Left lung (tissue), 10 donors: Measurements from ENCODE around the gene CCDC27. TPM values are rescaled to one million over a fixed set of nuclear protein-coding genes. Genes with fewer than 3 reads are reported as not detected.
A peak's percentile ranks its signal among the peaks of the same experiment; 100 is the strongest.
"Not testable (repeated sequence)": the region's sequence is repeated elsewhere in the genome, so short reads cannot be mapped to it uniquely, and the experiment has no call there.

Source experiments
- ATAC-seq: fragments of 200-7000 bp; cut with Tn5 transposase; one replicate; pipeline ENCODE4 v1.9.1; 2020; ENCODE audit warnings: moderate library complexity
- DNase-seq, 4 donors: peaks; one replicate each; pipeline ENCODE4 v3.0.0-alpha.2; 2013 to 2020
- H3K27ac ChIP-seq, 2 donors: fragments of 200-600 bp; sonication (generic) in 1 of 2; one replicate each; pipeline versions ENCODE4 v1.5.0 to v1.8.0; 2020 to 2021
- H3K27me3 ChIP-seq, 2 donors: fragments of 200-600 bp; sonication (generic) in 1 of 2; one replicate each; pipeline versions ENCODE4 v1.5.0 to v1.8.0; 2020 to 2021
- H3K36me3 ChIP-seq, 2 donors: fragments of 200-600 bp; sonication (generic) in 1 of 2; one replicate each; pipeline versions ENCODE4 v1.5.0 to v1.8.0; 2020 to 2021
- H3K4me1 ChIP-seq, 2 donors: fragments of 200-600 bp; one replicate each; pipeline ENCODE4 v1.8.0; 2021
- H3K4me3 ChIP-seq, 2 donors: fragments of 200-600 bp; sonication (generic) in 1 of 2; one replicate each; pipeline versions ENCODE4 v1.5.0 to v1.8.0; 2020 to 2021; ENCODE audit warnings: mild to moderate bottlenecking in 1 of 2
- H3K9me3 ChIP-seq, 2 donors: fragments of 200-600 bp; sonication (generic) in 1 of 2; one replicate each; pipeline versions ENCODE4 v1.5.0 to v1.8.0; 2020 to 2021
- intact Hi-C, 2 donors: fragments of 100-400 bp; cut with DNase I; formaldehyde crosslinking; loops; one replicate each; pipeline versions ENCODE4 v1.11.2 to v1.14.2; 2022
- polyA plus RNA-seq, 6 donors: library from polyadenylated mRNA; unstranded; fragments of 120-200 nt; gene quantifications; one replicate each; pipeline ENCODE4 v1.2.1, GENCODE V29; 2013; ENCODE audit not compliant: insufficient read length in 6 of 6
- total RNA-seq, 2 donors: library from RNA; stranded (reverse); fragmentation: NEBNext Ultra II Directional; extraction: Animal tissue kit (Norgen Biotek cat#: 25700); gene quantifications; one replicate each; pipeline ENCODE4 v1.2.1, GENCODE V29; 2021
- TF ChIP-seq, protein P1 (sequence below), 2 donors: fragments of 200-600 bp; sonication (generic) in 1 of 2; IDR thresholded peaks; one replicate each; pipeline versions ENCODE4 v1.5.0 to v1.8.0; 2021; ENCODE audit warnings: antibody characterized with exemption in 2 of 2
- donor health status: DM: no; HTN: yes; CAD: no.
- donor health status: DM: no; HTN: no; CAD: no.

CCDC27 gene
- total and polyA plus RNA-seq, 8 donors, result 0.17 to 0.31 (median 0.25) TPM; not detected in 2

DNA sequence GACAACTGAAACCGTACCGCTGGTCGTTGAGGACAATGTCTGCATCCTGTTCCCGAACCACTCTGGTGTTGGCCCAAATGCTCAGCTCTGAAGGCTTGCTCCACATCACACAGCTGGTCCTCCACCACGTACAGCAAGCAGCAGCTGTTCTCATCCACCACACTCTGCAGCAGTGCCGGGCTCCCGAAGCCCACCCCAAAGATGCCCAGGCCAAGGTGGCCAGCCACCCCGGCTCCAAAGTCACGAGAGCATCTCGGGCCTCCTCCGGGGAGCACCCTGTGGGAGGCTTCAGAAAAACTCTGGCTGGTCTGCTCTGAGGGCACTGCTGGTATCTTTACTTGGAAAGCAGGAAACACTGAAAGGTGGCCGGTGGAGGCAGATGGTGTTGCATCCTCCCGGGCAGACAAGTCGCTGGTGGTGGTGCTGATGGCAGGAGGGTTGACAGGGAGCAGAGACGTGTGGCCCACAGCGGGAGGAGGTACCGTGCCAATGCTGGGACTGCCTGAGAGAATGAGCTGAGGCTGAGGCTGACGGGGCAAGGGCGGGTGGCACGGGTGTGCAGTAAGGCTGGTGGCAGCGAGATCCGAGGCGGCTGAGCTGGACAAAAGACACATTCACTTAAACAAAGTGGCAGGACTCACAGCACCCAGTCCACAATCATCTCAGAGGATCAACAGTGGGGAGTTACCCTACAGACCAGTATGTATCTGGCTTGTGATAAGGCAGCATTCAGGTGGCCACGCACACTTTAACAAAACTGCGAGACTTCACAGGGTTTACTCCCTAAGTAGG is 6.5 kb upstream of the CCDC27 start:
- Histone ChIP-seq H3K27ac (peak overlapping the region in 1 of 2 donors; percentile 67), H3K4me3 (peak overlapping the region in 1 of 2 donors; percentile 78), H3K4me1 (peaks cover 6 to 32% of the 10 kb centered on the region in 2 donors), H3K9me3 (no peaks in the 10 kb centered on the region), H3K36me3 (peaks cover 0 to 24% of the 10 kb centered on the region in 2 donors), H3K27me3 (peaks cover 0 to 5% of the 10 kb centered on the region in 2 donors)
- TF ChIP-seq, protein P1, sequence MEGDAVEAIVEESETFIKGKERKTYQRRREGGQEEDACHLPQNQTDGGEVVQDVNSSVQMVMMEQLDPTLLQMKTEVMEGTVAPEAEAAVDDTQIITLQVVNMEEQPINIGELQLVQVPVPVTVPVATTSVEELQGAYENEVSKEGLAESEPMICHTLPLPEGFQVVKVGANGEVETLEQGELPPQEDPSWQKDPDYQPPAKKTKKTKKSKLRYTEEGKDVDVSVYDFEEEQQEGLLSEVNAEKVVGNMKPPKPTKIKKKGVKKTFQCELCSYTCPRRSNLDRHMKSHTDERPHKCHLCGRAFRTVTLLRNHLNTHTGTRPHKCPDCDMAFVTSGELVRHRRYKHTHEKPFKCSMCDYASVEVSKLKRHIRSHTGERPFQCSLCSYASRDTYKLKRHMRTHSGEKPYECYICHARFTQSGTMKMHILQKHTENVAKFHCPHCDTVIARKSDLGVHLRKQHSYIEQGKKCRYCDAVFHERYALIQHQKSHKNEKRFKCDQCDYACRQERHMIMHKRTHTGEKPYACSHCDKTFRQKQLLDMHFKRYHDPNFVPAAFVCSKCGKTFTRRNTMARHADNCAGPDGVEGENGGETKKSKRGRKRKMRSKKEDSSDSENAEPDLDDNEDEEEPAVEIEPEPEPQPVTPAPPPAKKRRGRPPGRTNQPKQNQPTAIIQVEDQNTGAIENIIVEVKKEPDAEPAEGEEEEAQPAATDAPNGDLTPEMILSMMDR (IDR thresholded peaks at IDR 0.05), result no peak
- DNase-seq, result peak in 1 of 4 donors; percentile 61
- intact Hi-C loops, result no loop called here
- ATAC-seq, result no peak

DNA sequence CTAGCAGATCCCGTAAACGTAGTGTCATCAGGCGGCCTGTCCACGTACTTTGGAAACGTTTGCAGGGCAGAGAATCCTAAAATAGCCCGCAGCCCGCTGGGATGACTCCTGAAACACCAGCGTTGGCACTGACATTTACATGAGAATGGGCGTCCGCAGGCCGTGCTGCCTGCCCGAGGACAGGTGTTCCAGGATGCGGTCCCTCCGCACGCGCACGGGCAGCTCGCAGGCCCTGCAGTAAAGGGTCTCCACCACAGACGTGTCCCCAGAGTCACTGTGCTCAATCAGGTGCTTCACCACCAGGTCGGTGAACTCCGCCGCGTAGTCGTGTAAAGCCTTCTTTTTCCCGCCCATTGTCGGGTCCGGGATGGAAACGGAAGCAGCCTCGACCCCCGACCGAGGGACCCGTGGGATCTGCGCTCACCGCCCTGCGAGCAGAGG is 5.8 kb upstream of the CCDC27 start:
- H3K9me3 ChIP-seq, result no peaks in the 10 kb centered on the region
- TF ChIP-seq, protein P1 (IDR thresholded peaks at IDR 0.05), result no peak
- H3K36me3 ChIP-seq, result peaks cover 0 to 21% of the 10 kb centered on the region in 2 donors
- ATAC-seq (no peak), DNase-seq (peak in 1 of 4 donors; percentile 78)
- peak overlapping the region; percentile 78 to 87 for H3K4me3 ChIP-seq
- intact Hi-C loops, result no loop called here
- H3K27me3 ChIP-seq, result peaks cover 0 to 8% of the 10 kb centered on the region in 2 donors
- H3K27ac ChIP-seq, result peak overlapping the region in 1 of 2 donors; percentile 67
- H3K4me1 ChIP-seq, result peaks cover 6 to 32% of the 10 kb centered on the region in 2 donors

DNA sequence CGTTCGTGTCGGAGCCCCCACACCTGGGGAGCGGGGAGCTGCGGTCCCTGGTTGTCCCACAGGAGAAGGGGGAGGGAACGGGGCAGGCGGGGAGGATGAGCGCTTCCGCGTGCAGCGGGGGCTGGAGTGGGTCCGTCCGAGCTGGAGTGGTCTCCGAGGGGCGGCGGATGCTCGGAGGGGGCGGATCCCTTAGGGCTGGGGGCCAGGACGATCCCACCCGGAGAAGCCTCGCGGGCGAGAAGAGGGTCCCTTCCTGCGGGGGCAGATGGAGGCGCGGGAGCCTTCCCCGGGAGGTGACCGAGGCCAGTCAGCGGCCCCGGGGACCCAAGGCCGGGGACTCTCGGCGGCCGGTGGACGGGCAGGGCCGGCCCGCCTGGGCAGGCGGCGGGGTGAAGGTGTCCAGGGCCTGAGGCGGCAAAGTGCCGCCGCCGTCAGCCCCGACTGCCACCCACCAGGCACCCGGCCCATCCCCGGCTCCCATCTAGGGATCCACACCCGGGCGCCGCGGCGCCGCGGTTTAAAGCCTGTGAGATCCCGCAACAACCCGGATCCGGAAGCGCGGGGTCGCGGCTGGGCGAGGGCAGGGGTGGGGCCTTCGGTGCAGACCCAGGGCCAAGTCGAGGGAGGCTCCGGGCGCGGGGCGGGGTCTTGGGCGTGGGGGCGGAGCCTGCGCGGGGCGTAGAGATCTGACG is 5.3 kb upstream of the CCDC27 start:
- Histone ChIP-seq H3K36me3 (peaks cover 0 to 15% of the 10 kb centered on the region in 2 donors), H3K27ac (peak overlapping the region; percentile 26 to 67), H3K27me3 (peaks cover 0 to 13% of the 10 kb centered on the region in 2 donors), H3K4me1 (peaks cover 6 to 32% of the 10 kb centered on the region in 2 donors), H3K9me3 (no peaks in the 10 kb centered on the region), H3K4me3 (peak overlapping the region; percentile 78 to 87)
- TF ChIP-seq, protein P1 (IDR thresholded peaks at IDR 0.05), result no peak
- intact Hi-C loops, result no loop called here
- peak; percentile 69 to 98 (median 85) for DNase-seq
- ATAC-seq, result peak; percentile 99

DNA sequence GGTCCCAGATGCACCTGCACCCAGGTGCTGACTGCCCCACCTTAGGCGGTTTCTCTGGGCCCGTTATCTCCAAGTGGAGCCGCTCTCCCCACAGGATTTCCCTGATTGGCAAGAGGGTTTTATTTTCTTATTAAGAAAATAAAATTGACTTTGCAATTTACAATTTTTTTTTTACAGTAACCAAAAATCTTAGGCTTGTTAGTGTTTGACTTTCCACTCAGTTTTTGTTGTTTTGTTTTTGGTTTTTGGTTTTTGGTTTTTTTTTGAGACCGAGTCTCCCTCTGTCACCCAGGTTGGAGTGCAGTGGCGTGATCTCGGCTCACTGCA is 4.8 kb upstream of the CCDC27 start:
- TF ChIP-seq, protein P1 (IDR thresholded peaks at IDR 0.05), result no peak
- no peak for ATAC-seq
- Histone ChIP-seq H3K27me3 (peaks cover 0 to 18% of the 10 kb centered on the region in 2 donors), H3K27ac (peak overlapping the region in 1 of 2 donors; percentile 67), H3K4me1 (peaks cover 6 to 32% of the 10 kb centered on the region in 2 donors), H3K9me3 (no peaks in the 10 kb centered on the region), H3K4me3 (peak overlapping the region; percentile 78 to 87), H3K36me3 (peaks cover 0 to 10% of the 10 kb centered on the region in 2 donors)
- no peak for DNase-seq
- intact Hi-C loops, result no loop called here

DNA sequence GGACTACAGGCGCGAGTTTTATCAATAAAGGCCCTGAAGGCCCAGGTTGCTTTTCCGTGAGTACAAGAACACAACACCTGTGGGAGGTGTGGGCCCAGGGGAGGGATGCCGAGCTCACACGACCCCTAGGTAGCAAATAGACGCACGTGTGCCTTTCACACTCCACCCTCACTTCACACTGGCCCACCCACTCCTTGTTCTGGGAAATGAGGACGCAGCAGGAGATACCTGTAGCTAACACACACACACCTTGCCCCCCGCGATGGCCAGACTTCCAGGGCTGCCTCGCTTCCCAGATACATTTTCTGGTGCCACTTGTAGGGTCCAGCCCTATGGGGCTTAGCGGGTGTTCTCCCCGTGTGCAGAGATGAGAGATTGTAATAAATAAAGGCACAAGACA is 4.3 kb upstream of the CCDC27 start:
- peaks cover 0 to 18% of the 10 kb centered on the region in 2 donors for H3K27me3 ChIP-seq
- H3K4me3 ChIP-seq, result peak overlapping the region in 1 of 2 donors; percentile 78
- intact Hi-C loops, result no loop called here
- peaks cover 0 to 6% of the 10 kb centered on the region in 2 donors for H3K36me3 ChIP-seq
- ATAC-seq, result no peak
- H3K9me3 ChIP-seq, result no peaks in the 10 kb centered on the region
- H3K27ac ChIP-seq, result no peak overlapping the region
- peaks cover 6 to 32% of the 10 kb centered on the region in 2 donors for H3K4me1 ChIP-seq
- TF ChIP-seq, protein P1 (IDR thresholded peaks at IDR 0.05), result no peak
- DNase-seq, result peak in 1 of 4 donors; percentile 38

DNA sequence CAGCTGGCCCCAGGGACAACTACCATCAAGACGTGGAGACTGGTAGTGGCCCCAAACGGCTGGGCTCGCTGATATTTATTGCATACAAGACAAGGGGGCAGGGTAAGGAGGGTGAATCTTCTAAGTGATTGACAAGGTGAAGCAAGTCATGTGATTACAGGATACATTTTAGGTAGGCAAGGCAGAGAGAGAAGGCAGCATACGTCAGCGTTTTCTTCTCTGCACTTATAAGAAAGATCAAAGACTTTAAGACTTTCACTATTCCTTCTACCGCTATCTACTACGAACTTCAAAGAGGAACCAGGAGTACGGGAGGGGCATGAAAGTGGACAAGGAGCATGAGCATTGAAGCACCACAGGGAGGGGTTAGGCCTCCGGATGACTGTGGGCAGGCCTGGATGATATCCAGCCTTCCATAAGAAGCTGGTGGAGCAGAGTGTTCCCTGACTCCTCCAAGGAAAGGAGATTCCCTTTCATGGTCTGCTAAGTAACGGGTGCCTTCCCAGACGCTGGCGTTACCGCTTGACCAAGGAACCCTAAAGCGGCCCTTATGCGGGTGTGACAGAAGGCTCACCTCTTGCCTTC is 3.8 kb upstream of the CCDC27 start:
- peaks cover 6 to 32% of the 10 kb centered on the region in 2 donors for H3K4me1 ChIP-seq
- intact Hi-C loops, H3K36me3 ChIP-seq, H3K27ac ChIP-seq, ATAC-seq, H3K9me3 ChIP-seq, H3K4me3 ChIP-seq, DNase-seq: not testable (repeated sequence)
- H3K27me3 ChIP-seq, result peaks cover 0 to 20% of the 10 kb centered on the region in 2 donors
